ENCODE measurements around the gene TLE2.
A peak's percentile ranks its signal among the peaks of the same experiment; 100 is the strongest.

Gene TLE2

DNA sequence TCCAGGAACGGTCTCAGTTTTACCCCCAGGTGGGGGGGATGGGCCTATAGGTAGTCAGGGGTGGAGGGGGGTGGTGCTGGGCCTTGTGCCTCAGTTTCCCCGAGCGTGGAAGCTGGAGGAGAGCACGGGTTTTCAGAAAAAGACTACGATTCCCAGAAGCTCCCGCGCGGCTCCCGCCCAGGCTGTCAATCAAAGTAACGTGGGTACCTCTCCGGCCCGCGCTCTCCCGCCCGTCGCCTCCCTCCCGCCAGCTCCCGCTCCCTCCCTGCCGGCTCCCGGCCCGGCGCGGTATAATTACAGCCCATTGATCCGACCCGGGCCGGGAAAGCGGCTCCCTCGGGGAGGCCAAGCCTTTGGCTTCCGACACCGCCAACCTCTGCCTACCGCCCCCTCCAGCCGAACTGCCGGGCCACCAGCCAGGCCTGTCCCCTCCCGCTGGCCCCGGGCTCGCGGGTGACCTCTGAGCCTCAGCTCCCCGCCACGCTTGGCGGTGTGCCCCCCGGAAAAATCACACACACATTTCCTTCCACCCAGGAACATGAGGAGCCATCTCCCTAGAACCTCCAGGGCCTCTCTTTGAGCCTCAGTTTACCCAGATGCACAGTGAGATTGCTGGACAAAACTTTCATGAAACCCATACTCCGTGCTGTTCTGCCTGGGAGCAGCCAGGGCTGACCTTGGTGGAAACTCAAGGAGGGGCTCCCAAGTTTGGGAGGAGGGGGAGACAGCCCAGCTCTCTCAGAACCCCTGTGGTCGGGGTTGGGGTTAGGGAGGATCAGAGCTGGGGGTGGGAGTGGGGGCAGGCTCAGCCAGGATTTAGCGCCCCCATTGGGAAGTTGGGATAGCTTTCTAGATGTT, 7.3 kb upstream of the TLE2 start:
- DNase-seq: peak; percentile 94

DNA sequence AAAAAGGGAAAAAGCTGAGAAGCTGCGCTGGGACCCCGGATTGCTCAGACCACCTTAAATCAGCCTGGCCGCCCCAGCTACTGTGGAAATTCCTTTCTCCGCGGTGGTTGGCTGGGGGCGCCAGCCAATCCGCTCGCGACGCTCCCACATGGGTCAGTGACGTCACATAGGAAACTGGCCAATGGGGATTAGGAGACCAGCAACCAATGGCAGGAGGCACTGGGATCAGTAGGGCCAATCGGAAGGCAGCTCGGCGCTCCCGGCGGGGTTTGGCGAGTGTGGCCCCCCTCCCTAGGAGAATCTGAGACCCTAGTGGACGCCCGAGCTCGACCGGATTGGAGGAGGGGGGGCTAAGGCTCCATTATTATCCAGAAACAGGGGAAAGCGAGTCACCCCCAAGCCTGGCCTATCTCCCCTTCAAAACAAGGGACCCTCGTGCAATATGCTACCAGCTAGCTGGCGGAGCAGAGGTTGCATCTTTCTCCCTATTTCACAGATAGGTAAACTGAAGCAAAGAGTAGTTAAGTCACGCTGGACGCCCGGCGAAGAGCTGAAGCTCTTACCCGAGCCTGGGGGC, 6.5 kb upstream of the TLE2 start:
- DNase-seq: peak; percentile 99

DNA sequence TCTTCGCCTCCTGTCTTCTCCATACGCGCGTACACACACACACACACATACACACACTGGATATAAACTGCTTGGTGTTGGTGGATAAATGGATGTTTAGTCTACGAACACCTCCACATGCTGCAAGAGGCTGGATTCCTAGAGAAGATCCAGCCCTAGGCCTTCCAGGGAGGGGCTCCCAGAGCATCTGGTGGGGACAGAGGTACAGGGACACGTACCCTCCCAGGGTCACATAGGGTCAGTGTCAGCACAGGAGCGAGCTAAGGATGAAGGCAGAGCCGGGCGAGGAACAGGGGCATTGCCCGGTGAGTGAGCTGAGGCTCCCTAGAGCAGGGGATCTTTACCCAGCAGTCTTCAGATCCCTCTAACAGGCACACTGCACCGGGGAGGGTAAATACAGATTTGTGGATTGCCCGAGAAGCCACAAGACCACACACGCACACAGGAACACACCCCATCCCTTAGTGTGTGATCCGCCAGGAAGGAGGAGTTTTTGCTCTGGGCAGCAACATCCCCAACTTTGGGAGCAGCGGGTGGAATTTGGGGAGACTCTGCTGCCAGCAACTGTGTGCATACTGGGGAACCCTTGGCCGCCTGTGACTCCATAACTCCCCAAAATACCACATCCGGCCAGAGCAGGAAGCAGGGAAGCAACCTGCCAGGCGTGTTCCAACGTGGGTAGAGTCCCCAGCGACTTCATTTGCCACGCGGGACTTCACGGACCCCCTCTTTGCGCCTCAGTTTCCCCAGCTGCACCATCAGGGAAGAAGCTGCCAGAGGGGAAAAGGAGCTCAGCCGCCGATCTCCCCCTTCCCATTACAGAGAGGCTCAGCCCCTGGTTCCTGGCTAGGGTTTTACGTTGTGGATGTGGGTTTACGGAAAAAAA, 5.8 kb upstream of the TLE2 start:
- peak; percentile 61 for DNase-seq

DNA sequence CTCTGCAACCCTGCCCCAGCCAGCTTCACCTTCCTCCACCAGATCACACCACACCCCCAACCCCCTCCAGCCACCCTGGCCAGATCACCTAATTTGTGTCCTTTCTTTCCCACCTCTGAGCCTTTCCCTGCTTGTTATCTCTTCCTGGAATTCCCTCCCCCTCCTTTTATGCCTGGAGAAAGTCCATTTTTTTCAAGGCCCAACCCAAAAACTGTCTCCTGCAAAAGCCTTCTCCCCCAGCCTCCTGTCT, 5.3 kb upstream of the TLE2 start:
- DNase-seq: no peak

DNA sequence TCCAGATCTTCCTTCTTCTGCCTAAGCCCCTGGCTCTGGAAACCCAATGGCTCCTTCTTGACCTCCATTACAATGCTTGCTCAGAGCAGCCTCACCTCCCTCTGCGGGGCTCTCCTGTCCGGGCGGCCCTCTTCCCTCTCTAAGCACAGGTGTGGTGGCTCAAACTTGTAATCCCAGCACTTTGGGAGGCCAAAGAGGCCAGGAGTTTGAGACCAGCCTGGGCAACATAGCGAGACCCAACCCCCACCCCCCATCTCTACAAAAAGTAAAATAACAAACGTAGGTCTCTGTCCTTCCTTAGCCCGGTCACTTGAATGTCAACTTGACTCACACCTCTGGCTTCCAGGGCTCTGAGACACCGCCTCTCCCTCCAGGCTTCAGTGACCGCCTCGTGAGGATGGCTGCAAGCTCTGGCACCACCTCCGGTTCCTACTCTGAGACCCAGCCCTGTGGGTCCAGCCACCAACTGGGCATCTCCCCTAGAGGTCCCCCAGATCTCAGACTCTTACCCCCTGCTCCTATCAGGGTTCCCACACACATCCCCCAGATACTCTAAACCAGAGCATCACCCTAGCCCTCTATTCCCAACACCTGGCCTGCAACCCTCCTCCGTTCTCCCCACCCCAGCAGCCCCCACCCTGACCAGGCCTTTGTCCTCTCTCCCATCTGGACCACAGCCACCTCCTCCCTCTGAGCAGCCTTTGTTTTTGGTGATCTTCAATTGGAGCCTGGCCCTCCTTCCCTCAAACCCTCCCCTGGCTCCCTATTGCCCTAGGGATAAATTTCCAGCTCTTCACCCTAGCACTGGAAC, 4.7 kb upstream of the TLE2 start:
- DNase-seq: no peak

DNA sequence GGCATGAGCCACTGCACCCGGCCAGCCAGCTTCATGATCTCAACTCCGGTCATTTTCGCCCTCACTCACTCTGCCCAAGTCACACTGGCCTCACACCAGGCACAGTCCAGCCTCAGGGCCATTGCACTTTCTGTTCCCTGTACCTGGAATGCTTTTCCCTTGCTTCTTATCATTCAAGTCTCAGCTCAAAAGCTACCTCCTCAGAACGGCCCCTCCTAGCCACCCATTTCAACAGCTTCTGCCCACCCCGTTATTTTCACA, 2.5 kb upstream of the TLE2 start:
- DNase-seq: no peak

DNA sequence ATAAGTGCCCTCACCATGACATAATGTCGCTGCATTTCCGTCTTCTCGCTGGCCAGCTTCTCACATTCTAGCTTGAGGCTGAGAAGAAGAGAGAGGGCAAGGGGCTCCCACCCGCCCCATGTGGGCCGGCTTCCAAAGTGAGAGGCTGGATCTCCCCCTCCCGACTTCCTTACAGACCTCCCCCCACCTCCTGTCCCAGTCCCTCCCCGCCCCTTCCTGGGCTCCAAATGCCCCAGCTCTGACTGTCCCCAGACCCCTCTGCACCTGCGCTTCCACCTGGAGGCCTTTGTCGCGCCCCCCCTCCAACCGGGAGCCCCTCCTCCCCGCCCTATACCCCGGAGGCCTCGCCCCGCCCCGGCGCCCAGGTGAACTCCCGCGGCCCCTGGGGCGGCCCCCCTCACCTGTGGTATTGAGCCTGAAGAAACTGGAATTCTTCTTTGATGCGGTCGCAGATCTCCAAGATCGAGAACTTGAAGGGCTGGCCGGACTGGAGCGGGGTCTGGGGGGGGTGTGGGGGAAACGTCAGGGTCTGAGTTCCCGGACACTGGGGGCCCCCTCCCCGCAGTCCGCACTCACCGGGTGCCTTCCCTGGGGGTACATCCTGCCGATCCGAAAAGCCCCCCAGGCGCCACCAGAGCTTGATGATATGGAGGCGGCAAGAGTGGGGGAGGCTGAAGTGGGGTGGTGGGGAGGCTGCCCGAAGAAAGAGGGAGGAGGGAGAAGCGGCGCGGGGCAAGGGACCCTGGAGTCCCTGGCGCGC, 595 bp downstream of the TLE2 start:
- no peak for DNase-seq

DNA sequence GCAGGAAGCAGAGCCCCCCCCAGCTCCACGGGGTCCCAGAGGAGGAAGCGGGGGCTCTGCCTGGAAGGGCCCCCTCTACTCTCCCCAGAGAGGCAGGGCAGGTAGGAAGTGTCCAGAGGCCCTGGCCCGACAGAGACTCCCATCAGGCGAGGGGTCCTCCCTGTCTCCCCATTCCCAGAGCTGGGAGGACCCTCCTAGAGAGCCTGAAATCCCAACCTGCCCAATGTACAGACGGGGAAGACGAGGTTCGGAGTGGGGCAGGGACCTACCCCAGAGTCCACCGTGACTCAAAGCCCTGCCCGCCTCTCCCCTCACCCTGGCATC, 1.1 kb downstream of the TLE2 start:
- no peak for DNase-seq

DNA sequence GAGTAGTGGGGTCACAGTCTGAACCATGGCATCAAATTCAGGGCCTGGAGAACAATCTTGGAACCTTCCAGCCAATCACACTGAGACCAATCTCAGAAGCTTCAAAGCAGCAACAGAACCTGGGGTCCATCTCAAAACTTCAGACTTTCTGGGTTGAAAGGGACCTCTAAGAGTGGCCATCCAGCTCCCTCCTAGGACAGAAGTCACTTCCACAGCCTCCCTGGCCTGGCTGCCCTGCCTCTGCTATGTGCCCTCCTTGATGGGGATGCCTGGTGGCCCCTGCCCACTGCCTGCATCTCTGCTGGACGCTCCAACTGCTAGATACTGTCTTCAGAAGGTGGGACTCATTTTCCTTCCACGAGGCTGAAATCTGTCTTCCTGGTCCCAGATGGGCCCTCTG, 1.8 kb downstream of the TLE2 start:
- DNase-seq: no peak

DNA sequence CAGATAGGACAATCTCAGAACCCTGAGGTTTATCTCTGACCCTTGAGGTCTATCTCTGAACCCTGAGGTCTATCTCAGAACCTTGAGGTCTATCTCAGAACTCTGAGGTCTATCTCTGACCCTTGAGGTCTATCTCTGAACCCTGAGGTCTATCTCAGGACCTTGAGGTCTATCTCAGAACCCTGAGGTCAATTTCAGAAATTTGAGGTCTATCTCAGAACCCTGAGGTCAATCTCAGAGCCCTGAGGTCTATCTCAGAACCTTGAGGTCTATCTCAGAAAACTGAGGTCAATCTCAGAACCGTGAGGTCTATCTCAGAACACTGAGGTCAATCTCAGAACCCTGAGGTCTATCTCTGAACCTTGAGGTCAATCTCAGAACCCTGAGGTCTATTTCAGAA, 2.3 kb downstream of the TLE2 start:
- no peak for DNase-seq

DNA sequence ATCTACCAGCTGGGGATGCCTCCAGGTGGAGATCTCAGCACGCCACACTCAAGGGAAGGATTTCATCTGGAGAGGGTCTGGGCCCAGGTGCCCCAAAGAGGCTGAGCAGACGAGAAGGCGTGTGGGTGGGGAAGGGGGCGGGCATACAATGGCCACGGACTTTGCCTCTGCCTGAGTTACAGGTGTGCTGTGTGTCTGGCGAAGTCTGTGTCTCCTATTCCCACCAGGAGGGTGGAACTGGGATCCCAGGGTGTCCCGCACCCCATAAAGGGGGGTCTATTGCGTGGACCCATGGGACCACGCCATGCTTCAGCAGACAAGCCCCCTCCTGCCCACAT, 3.6 kb downstream of the TLE2 start:
- DNase-seq: no peak

DNA sequence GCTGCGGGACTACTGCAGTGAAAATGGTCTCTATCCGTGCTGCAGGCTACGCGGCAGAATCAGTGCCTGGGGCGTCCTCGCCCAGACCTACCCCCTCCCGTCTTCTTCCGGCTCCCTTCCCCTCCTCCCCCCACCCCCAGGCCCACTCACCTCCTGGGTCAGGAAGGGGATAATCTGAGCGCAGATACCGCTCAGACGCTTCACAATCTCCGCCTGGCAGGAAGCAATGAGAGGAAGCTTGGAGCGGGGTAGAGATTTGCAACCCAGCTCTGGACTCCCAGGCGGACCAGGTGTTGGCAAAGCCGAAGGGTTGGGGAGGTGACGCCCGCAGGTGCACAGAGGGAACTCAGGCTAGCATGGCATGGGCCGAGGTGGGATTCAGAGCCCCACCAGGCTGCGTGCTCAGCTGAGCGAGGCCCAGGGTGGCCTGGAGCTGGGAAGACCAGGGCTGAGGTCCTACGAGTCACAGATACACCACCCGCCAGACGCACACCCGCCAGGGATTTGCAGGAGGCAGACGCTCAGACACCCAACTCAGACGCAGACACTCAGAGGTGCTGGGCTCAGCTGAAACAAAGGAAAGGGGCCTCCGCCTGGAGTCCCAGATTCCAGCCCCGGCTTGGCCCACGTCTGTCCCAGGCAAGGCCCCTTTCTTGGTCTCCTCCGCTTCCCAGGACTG, 4.1 kb downstream of the TLE2 start:
- DNase-seq: no peak

DNA sequence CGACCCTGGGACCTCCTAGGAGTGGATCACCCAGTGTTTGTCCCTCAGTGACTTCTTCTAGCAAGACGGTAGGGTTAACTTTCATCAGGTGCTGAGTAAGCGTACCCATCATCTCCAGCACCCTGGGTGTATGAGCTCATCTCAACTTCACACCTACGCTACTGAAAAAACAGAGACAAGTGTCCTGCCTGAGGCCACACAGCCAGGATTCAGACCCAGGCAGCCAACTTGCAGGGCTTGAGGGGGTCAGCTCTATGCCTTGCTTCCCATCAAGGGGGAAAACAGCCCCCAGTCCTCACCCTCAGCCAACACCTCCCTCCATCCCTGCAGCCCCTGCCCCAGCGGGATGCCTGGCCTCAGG, 4.6 kb downstream of the TLE2 start:
- no peak for DNase-seq

DNA sequence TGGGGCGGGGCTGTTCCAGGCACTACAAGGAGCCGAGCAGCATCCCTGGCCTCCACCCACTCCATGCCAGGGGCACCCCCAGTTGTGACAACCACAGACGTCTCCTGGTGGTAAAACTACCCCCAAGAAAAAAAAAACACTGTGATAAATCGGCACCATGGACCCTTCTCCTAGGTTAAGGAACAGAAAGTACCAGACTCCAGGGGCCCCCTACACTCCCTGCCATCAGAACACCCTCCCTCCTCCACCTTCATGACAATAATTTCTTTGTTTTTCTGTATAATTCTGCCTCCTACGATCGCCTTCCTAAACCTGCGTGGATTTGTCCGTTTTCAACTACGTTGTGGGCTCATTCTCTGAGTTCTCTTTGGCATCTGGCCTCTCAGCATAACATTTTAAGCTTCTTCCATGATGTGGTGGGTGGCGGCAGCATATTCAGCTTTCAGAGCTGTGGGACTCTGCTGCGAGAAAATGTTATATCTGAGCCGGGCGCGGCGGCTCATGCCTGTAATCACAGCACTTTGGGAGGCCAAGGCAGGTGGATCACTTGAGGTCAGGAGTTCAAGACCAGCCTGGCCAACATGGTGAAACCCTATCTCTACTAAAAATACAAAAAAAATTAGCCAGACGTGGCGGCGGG, 8.6 kb downstream of the TLE2 start:
- no peak for DNase-seq

DNA sequence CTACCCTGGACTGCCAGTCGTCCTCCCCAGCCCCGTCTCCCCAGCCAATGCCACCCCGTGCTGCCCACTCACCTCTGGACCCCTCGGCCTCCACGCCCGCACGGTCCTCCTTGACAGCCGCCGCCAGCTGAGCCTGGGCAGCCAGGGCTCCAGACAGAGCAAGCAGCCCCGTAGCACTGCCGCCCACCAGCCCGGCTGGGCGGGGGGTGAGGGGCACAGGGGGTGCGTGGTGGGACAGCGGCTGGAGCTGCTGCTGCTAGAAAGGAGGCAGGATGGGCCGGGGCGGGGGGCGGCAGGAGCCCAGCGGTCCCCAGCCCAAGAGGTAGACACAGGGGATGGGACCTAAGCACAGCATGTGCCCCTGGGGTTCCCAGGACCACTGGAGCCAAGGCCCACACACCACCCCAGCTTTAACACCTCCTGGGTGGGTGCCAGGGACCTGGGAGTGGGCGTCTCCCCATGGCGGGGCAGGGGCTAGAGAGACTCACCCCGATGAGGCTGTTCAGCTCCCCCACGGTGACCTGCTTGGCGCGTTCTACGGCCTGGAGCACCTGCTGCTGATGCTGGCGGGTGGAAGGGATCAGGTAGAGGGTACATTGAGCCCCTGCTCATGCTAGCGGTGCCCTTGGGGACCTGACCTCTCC, 9.7 kb downstream of the TLE2 start:
- no peak for DNase-seq

DNA sequence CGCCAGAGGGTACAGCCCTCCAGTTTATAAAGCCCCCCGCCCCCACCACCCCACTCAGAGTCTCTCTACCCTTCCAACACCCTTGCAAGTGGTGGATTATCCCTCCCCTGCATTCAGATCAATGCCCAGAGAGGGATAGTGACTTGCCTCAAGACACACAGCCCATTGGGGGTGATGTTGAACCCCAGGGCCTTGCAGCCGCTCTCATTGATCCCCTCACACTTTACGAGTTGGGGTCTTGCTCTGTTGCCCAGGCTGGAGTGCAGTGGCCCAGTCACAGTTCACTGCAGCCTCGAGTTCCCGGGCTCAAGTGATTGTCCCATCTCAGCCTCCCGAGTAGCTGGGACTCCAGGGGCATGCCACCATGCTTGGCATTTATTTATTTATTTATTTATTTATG, 11.2 kb downstream of the TLE2 start:
- no peak for DNase-seq

DNA sequence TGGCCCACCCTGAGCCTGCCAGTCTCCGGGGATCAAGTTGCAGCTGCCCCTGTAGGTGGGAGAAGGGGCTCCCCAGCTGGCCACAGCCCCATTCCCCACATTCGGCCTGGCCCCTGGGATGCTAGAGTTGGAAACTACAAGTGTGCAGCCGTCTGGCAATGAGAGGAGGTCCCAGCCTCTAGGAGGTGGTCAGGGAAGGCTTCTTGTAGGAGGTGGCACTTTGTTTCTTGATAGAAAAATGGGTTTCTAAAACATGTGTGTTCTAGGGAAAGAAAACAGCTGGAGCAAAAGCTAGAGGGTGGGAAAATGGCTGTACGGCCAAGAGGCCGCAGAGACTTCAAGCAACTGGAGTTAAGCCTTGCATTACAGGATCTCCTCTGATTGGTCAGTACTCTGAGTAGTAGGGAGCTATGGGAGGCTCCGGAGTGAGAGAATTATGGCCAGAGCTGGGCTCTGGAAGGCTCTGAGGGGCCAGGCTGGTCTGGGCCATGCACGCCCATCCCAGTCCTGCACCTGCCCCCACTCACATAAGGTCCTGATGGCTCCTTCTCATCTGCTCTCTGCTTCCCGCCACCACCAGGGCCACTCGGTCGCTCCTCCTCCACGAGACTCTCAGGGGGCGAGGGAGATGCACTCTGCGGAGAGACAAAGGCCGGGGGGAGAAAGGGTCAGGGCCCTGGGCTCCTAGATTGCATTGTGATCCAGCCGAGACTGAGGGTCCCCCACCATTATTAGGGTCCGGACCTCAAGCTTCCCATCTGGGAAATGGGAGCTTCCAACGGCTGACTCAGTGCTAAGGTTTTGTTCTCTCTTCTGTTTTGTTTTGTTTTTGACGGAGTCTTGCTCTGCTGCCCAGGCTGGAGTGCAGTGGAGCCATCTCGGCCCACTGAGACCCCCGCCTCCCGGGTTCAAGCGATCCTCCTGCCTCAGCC, 13.7 kb downstream of the TLE2 start:
- DNase-seq: no peak

DNA sequence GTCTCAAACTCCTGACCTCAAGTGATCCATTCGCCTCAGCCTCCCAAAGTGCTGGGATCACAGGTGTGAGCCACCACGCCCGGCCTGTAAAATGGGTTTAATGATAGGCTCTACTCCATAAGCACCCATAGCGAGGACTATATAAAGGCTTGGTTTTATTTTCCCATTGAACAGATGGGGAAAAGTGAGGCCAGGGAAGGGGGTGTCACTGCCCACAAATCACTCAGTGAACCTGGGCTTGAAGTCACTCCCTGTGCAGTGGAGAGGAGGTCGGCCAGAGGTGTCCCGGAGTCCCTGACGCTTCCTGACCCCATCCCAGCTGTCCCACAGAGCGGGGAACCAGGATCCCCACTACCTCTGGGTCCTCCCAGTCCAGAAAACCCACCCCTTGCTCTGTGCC, 14.9 kb downstream of the TLE2 start:
- DNase-seq: no peak

DNA sequence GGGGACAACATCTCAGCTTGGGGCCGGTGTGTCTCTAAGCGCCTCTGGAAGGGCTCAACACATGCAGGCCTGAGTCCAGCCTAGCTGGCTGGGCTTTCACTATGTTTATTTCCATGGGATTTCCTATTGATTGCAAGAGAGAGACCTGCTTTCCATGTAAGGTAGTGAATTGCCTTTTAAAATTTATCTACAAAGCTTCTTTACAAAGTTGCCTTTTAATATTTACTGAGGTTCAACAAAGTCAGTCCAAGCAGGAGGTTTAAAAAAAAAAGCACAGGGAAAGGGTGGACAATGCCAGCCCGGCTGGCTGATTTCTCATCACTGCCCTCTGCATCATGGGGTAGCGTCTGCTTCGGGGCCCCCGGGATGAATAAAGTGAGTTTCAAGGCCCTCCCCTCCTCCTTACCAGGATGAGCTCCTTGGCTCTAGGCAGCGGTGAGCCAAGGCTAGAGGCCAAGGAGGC, 15.8 kb downstream of the TLE2 start:
- no peak for DNase-seq

DNA sequence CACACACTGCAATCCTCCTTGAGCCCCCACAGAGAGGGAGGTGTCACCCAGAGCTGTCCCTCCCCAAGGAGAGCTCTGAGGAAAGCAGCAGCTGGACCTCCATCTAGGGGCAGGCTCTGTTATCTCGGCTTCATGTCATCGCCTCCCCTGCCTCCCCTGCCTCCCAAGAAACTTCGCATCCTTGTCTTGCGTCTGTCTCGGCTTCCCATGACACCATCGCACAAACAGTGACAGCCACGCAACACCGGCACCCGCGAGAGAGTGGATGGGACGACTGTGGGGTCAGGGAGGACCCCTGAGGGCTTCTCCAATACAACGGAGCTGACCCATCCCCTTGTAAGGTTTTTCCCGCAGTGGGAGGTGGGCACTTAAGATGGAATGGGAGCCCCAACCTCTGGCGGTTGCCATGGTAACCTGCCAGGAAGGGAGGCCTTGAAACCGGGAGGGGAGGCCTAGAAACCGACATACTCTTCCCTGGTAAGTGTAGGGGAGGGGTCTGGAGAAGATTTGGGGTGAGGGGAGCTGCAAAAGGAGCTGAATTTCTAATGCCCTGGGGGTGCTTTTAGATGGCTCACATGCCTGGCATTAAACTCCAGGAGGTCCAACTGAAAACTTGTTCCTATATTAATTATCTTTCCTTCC, 16.3 kb downstream of the TLE2 start:
- no peak for DNase-seq

All from hematopoietic multipotent progenitor cell treated with erythropoietin and hydrocortisone succinate and interleukin-3 and kit ligand, for 6 days (in vitro differentiated cells).